ENCODE measurements around the gene SF3B6. TPM values are rescaled to one million over a fixed set of nuclear protein-coding genes. Genes with fewer than 3 reads are reported as not detected.

SF3B6 gene
- total and polyA plus RNA-seq, 8 donors: 16.7 to 65.4 (median 33.4) TPM

GRCh38 chr2:24017711-24018110 lies 58.4 kb downstream of the SF3B6 start:
- ATAC-seq: no peak

More at GRCh38 chr2:24017711-24018110, 58.4 kb downstream of the SF3B6 start:
- Histone ChIP-seq H3K4me1 (no peaks in the 10 kb centered on the region), H3K4me3 (no peak overlapping the region), H3K9me3 (no peaks in the 10 kb centered on the region), H3K27ac (no peak overlapping the region), H3K36me3 (no peaks in the 10 kb centered on the region), H3K27me3 (no peaks in the 10 kb centered on the region)
- WGBS, 2 donors: 83 to 91% methylated on average over 7 to 8 of the region's 8 CpGs
- intact Hi-C loops (cut with DNase I): no loop called here
- DNase-seq (no peak), FAIRE-seq (no peak)
- TF ChIP-seq CTCF (IDR thresholded peaks at IDR 0.05): no peak

Other genes with a start within 250 kb of the SF3B6 start
- 10 to 100 TPM in 2 of 6 donors, 1 to 10 TPM in 4; 7.4 to 15.6 (median 9.9) TPM for gene ATAD2B, start 149.2 kb downstream of the SF3B6 start, total RNA-seq
- gene ATAD2B, start 149.2 kb downstream of the SF3B6 start, polyA plus RNA-seq: 1 to 10 TPM; 4.1 to 4.4 TPM
- 1 to 10 TPM; 3.4 to 9.0 (median 5.2) TPM for gene UBXN2A, start 135.9 kb downstream of the SF3B6 start, total RNA-seq
- gene UBXN2A, start 135.9 kb downstream of the SF3B6 start, polyA plus RNA-seq: 1 to 10 TPM; 2.4 to 4.9 TPM
- gene MFSD2B, start 66.2 kb downstream of the SF3B6 start, total RNA-seq: under 1 TPM in 2 of 6 donors, not detected in 4; 0.12 to 0.47 TPM
- gene MFSD2B, start 66.2 kb downstream of the SF3B6 start, polyA plus RNA-seq: under 1 TPM in 1 of 2 donors, not detected in 1; 0.07 TPM
- gene WDCP, start 28.9 kb downstream of the SF3B6 start, total RNA-seq: 1 to 10 TPM; 2.2 to 8.5 (median 3.1) TPM
- 1 to 10 TPM in 1 of 2 donors, under 1 TPM in 1; 0.84 to 1.7 TPM for gene WDCP, start 28.9 kb downstream of the SF3B6 start, polyA plus RNA-seq
- gene FKBP1B, start 26.6 kb downstream of the SF3B6 start, total RNA-seq: 1 to 10 TPM; 2.6 to 8.1 (median 4.4) TPM
- 10 to 100 TPM in 1 of 2 donors, 1 to 10 TPM in 1; 9.9 to 25.6 TPM for gene FKBP1B, start 26.6 kb downstream of the SF3B6 start, polyA plus RNA-seq
- gene TP53I3, start 8.5 kb upstream of the SF3B6 start, total RNA-seq: 10 to 100 TPM; 17.0 to 30.2 (median 21.6) TPM
- 10 to 100 TPM; 39.8 to 43.0 TPM for gene TP53I3, start 8.5 kb upstream of the SF3B6 start, polyA plus RNA-seq
- under 1 TPM; 0.16 to 0.52 (median 0.38) TPM for gene PFN4, start 47.0 kb upstream of the SF3B6 start, total RNA-seq
- under 1 TPM; 0.53 to 0.63 TPM for gene PFN4, start 47.0 kb upstream of the SF3B6 start, polyA plus RNA-seq
- gene FAM228B, start 47.1 kb upstream of the SF3B6 start, total RNA-seq: 10 to 100 TPM in 1 of 6 donors, 1 to 10 TPM in 5; 5.8 to 13.8 (median 8.2) TPM
- gene FAM228B, start 47.1 kb upstream of the SF3B6 start, polyA plus RNA-seq: 10 to 100 TPM; 16.2 to 31.4 TPM
- under 1 TPM in 5 of 6 donors, not detected in 1; 0.19 to 0.47 (median 0.32) TPM for gene FAM228A, start 98.7 kb upstream of the SF3B6 start, total RNA-seq
- under 1 TPM; 0.34 to 0.56 TPM for gene FAM228A, start 98.7 kb upstream of the SF3B6 start, polyA plus RNA-seq

All from pancreas (tissue), 10 donors.